Measurements from ENCODE around the gene ELL2.

- TF ChIP-seq, protein P1, sequence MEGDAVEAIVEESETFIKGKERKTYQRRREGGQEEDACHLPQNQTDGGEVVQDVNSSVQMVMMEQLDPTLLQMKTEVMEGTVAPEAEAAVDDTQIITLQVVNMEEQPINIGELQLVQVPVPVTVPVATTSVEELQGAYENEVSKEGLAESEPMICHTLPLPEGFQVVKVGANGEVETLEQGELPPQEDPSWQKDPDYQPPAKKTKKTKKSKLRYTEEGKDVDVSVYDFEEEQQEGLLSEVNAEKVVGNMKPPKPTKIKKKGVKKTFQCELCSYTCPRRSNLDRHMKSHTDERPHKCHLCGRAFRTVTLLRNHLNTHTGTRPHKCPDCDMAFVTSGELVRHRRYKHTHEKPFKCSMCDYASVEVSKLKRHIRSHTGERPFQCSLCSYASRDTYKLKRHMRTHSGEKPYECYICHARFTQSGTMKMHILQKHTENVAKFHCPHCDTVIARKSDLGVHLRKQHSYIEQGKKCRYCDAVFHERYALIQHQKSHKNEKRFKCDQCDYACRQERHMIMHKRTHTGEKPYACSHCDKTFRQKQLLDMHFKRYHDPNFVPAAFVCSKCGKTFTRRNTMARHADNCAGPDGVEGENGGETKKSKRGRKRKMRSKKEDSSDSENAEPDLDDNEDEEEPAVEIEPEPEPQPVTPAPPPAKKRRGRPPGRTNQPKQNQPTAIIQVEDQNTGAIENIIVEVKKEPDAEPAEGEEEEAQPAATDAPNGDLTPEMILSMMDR (IDR thresholded peaks at IDR 0.05): no peak
- TF ChIP-seq EZH2 (IDR thresholded peaks at IDR 0.05): no peak
Measured at GRCh38 chr5:96001262-96001661, 39.6 kb upstream of the ELL2 start.

Data from neural progenitor cell (in vitro differentiated cells).